K562 (cell line): ENCODE data around the gene ANKZF1. TPM values are rescaled to one million over a fixed set of nuclear protein-coding genes. Genes with fewer than 3 reads are reported as not detected.
A peak's percentile ranks its signal among the peaks of the same experiment; 100 is the strongest.

Experiments
- ATF7 ChIP-seq: fragments of 450-650 bp; IDR thresholded peaks from 2 replicates; pipeline ENCODE4 v1.7.1; 2014; ENCODE audit warnings: mild to moderate bottlenecking, moderate library complexity
- BACH1 ChIP-seq: fragments of 200-800 bp; sonication (Bioruptor generic); IDR thresholded peaks from 2 replicates; pipeline ENCODE4 v1.6.1; 2016; ENCODE audit warnings: missing genetic modification characterization, missing compliant biosample characterization
- BCL6 ChIP-seq: fragments of 250-450 bp; sonication (Bioruptor Pico); IDR thresholded peaks from 2 replicates; pipeline ENCODE4 v1.4.0; 2020
- BRF1 ChIP-seq: IDR thresholded peaks from 3 replicates; pipeline ENCODE4 v1.6.1; 2011; ENCODE audit warnings: borderline replicate concordance, mild to moderate bottlenecking; ENCODE audit not compliant: insufficient read length; ENCODE audit errors: extremely low read depth
- CCNT2 ChIP-seq: IDR thresholded peaks from 2 replicates; pipeline ENCODE4 v1.6.1; 2011; ENCODE audit warnings: borderline replicate concordance, low read depth, mild to moderate bottlenecking, moderate library complexity, mixed read lengths, low read length; ENCODE audit not compliant: insufficient read length; ENCODE audit errors: extremely low read depth
- ELF1 ChIP-seq: fragments of 200-800 bp; sonication (Bioruptor generic); IDR thresholded peaks from 2 replicates; pipeline ENCODE4 v1.6.1; 2016; ENCODE audit warnings: missing genetic modification characterization, missing compliant biosample characterization
- ESRRB ChIP-seq: fragments of 250-450 bp; sonication (Bioruptor Pico); IDR thresholded peaks from 2 replicates; pipeline ENCODE4 v1.5.0; 2020; ENCODE audit warnings: mild to moderate bottlenecking, moderate library complexity, borderline replicate concordance
- FOXK1 ChIP-seq: sonication (generic); formaldehyde crosslinking; IDR thresholded peaks from 2 replicates; pipeline ENCODE4 v1.8.0; 2022; ENCODE audit warnings: missing genetic modification reagents, mild to moderate bottlenecking, borderline replicate concordance
- HMGXB4 ChIP-seq: sonication (generic); formaldehyde crosslinking; IDR thresholded peaks from 2 replicates; pipeline ENCODE4 v1.8.1; 2023; ENCODE audit warnings: mild to moderate bottlenecking, missing genetic modification reagents
- KDM1A ChIP-seq, 2 experiments: fragments of 450-650 bp; IDR thresholded peaks; 2 replicates each; pipeline ENCODE4 v1.6.1; 2016; ENCODE audit warnings: mild to moderate bottlenecking in 2 of 2
- LARP7 ChIP-seq: fragments of 450-650 bp; IDR thresholded peaks from 2 replicates; pipeline ENCODE4 v1.6.1; 2016
- MEIS2 ChIP-seq: fragments of 450-650 bp; IDR thresholded peaks from 2 replicates; pipeline ENCODE4 v1.6.1; 2014; ENCODE audit warnings: mild to moderate bottlenecking; ENCODE audit not compliant: partially characterized antibody
- MTA2 ChIP-seq: fragments of 450-650 bp; IDR thresholded peaks from 2 replicates; pipeline ENCODE4 v1.6.1; 2016; ENCODE audit warnings: low read depth
- NFRKB ChIP-seq: fragments of 450-650 bp; IDR thresholded peaks from 2 replicates; pipeline ENCODE4 v1.6.1; 2016; ENCODE audit warnings: low read depth
- SAP30 ChIP-seq: fragments of 200-600 bp; sonication (generic); IDR thresholded peaks from 2 replicates; pipeline ENCODE4 v1.6.1; 2012; ENCODE audit warnings: borderline replicate concordance, low read depth, mild to moderate bottlenecking, moderate library complexity, low read length, control low read depth, inconsistent platforms; ENCODE audit not compliant: insufficient read depth, poor library complexity, severe bottlenecking
- SETDB1 ChIP-seq: IDR thresholded peaks from one replicate; pipeline ENCODE4 v1.6.1; 2012; ENCODE audit warnings: low read length, control low read depth, inconsistent platforms
- SIRT6 ChIP-seq: IDR thresholded peaks from one replicate; pipeline ENCODE4 v1.6.1; 2012; ENCODE audit warnings: low read depth, mild to moderate bottlenecking, control low read depth, inconsistent platforms, low read length, moderate library complexity
- SMAD4 ChIP-seq: fragments of 250-450 bp; sonication (Bioruptor Pico); conservative IDR thresholded peaks from 2 replicates; pipeline ENCODE4 v1.8.0; 2021; ENCODE audit warnings: inconsistent platforms, mild to moderate bottlenecking, moderate library complexity
- SMARCE1 ChIP-seq: fragments of 450-650 bp; IDR thresholded peaks from 2 replicates; pipeline ENCODE4 v1.7.1; 2016; ENCODE audit warnings: mild to moderate bottlenecking
- YY1 ChIP-seq, 3 experiments: IDR thresholded peaks; 2 replicates each; pipeline ENCODE4 v1.6.1; 2011; ENCODE audit warnings: low read length in 2 of 3, mild to moderate bottlenecking in 2 of 3, moderate library complexity in 2 of 3, borderline replicate concordance in 1 of 3, control low read depth in 1 of 3, low read depth in 1 of 3; ENCODE audit not compliant: insufficient read depth in 3 of 3, insufficient replicate concordance in 2 of 3, control insufficient read depth in 1 of 3, insufficient read length in 1 of 3; ENCODE audit errors: extremely low read depth in 1 of 3
- ZBED1 ChIP-seq: IDR thresholded peaks from 2 replicates; pipeline ENCODE4 v1.6.1; 2014
- ZKSCAN3 ChIP-seq: fragments of 250-450 bp; sonication (Bioruptor Pico); IDR thresholded peaks from 2 replicates; pipeline ENCODE4 v1.4.0; 2020
- ZNF217 ChIP-seq: sonication (generic); formaldehyde crosslinking; IDR thresholded peaks from 2 replicates; pipeline ENCODE4 v1.8.0; 2022; ENCODE audit warnings: mild to moderate bottlenecking, missing genetic modification reagents
- ZNF274 ChIP-seq: IDR thresholded peaks from 2 replicates; pipeline ENCODE4 v1.6.1; 2011; ENCODE audit warnings: low read depth, mild to moderate bottlenecking, low read length, moderate library complexity, borderline replicate concordance
- ZNF561 ChIP-seq: fragments of 450-650 bp; formaldehyde crosslinking; conservative IDR thresholded peaks from 2 replicates; pipeline ENCODE4 v1.4.0; 2020; ENCODE audit warnings: mild to moderate bottlenecking, moderate library complexity
- polyA plus RNA-seq, 8 experiments: library from polyadenylated mRNA; depleted of rRNA in 4 of 8; stranded (reverse) in 5 of 8; unstranded in 3 of 8; fragments of >200 nt; fragmentation: Nextera tagmentation in 2 of 8; fragmentation: Illumina TruSeq in 1 of 8; extraction: Ambion mirVana in 2 of 8; extraction: Trizol in 1 of 8; gene quantifications; 2 replicates each; pipeline versions ENCODE4 v1.2.1 to v1.2.3, GENCODE V29; 2011 to 2014; ENCODE audit warnings: inconsistent platforms in 1 of 8, missing spikeins in 1 of 8
- total RNA-seq, 7 experiments: library from RNA; depleted of rRNA in 6 of 7; stranded (reverse); fragments of >200 nt in 6 of 7; fragmentation: Illumina TruSeq in 2 of 7; extraction: Trizol in 2 of 7; gene quantifications; 2 replicates each; pipeline versions ENCODE4 v1.2.1 to v1.2.3, GENCODE V29; 2011 to 2021; ENCODE audit warnings: low replicate concordance in 1 of 7

The ANKZF1 gene
- total and polyA plus RNA-seq, 9 of the 15 experiments (the other 6 are each of a cell fraction or from before 2014, with no cell fraction given): 3.1 to 60.6 (median 31.0) TPM

- TF ChIP-seq SMAD4 (CRISPR knock-in tag): no peak
- TF ChIP-seq ATF7: peak; percentile 63
- no peak for TF ChIP-seq BRF1
- no peak for TF ChIP-seq CCNT2
- no peak for TF ChIP-seq HMGXB4 (CRISPR knock-in tag)
- no peak for TF ChIP-seq ZBED1
- TF ChIP-seq ZKSCAN3 (CRISPR knock-in tag): no peak
- no peak for TF ChIP-seq SETDB1
- no peak for TF ChIP-seq BACH1 (tag)
- no peak for TF ChIP-seq ZNF274
- peak; percentile 27; the same call in 1 of the 2 replicates for TF ChIP-seq SMARCE1
- TF ChIP-seq MEIS2: no peak
- no peak for TF ChIP-seq ESRRB
- no peak for TF ChIP-seq NFRKB
- TF ChIP-seq ZNF217 (CRISPR knock-in tag): no peak
- no peak for TF ChIP-seq SAP30
- TF ChIP-seq MTA2: no peak
- no peak for TF ChIP-seq SIRT6
- no peak for TF ChIP-seq FOXK1
- TF ChIP-seq KDM1A (IDR thresholded peaks at IDR 0.05): peak; percentile 52 to 58; a peak in 2 of 4 replicates
- TF ChIP-seq ZNF561 (CRISPR knock-in tag): no peak
- no peak for TF ChIP-seq YY1 (IDR thresholded peaks at IDR 0.05; ENCODE audit: borderline replicate concordance in 1 of 3, control insufficient read depth in 1 of 3, extremely low read depth in 1 of 3, insufficient read depth in 3 of 3, insufficient read length in 1 of 3, insufficient replicate concordance in 2 of 3, low read depth in 1 of 3, low read length in 2 of 3)
- no peak for TF ChIP-seq LARP7
- 0 out of 2 replicates have a peak, but pooled peaks have one; percentile 23 for TF ChIP-seq ELF1 (tag)
- TF ChIP-seq BCL6: no peak
These were observed 25.1 kb downstream of the ANKZF1 start (continued) for GRCh38 chr2:219254590-219255201.
